Stomach (tissue), 9 donors: ENCODE data around the gene VSTM2B. TPM values are rescaled to one million over a fixed set of nuclear protein-coding genes. Genes with fewer than 3 reads are reported as not detected.
A peak's percentile ranks its signal among the peaks of the same experiment; 100 is the strongest.
"Not testable (repeated sequence)": the region's sequence is repeated elsewhere in the genome, so short reads cannot be mapped to it uniquely, and the experiment has no call there.

Experiments
- DNase-seq, 2 donors: peaks; one replicate each; pipeline versions ENCODE4 v3.0.0 to v3.0.0-alpha.2; 2013 to 2019
- H3K27ac ChIP-seq, 5 donors: fragments of 200-600 bp in 4 of 5; sonication (generic) in 4 of 5; one replicate each; pipeline ENCODE4 v1.5.1; 2013 to 2019; ENCODE audit warnings: mild to moderate bottlenecking in 1 of 5, moderate library complexity in 1 of 5
- H3K27me3 ChIP-seq, 3 donors: fragments of 200-600 bp; sonication (generic); one replicate each; pipeline ENCODE4 v1.5.1; 2017 to 2019; ENCODE audit warnings: mixed run types in 1 of 3
- H3K36me3 ChIP-seq, 4 donors: fragments of 200-600 bp; sonication (generic); 1 replicate in 3 of 4; 2 replicates in 1 of 4; pipeline ENCODE4 v1.5.1; 2016 to 2019
- H3K4me1 ChIP-seq, 4 donors: fragments of 200-600 bp; sonication (generic); one replicate each; pipeline ENCODE4 v1.5.1; 2016 to 2019
- H3K4me3 ChIP-seq, 4 donors: fragments of 200-600 bp; sonication (generic) in 3 of 4; one replicate each; pipeline ENCODE4 v1.5.1; 2016 to 2019; ENCODE audit warnings: mild to moderate bottlenecking in 1 of 4
- H3K9me3 ChIP-seq, 4 donors: fragments of 200-600 bp; sonication (generic); one replicate each; pipeline ENCODE4 v1.5.1; 2016 to 2019
- CTCF ChIP-seq, 7 experiments: fragments of 450-650 bp in 4 of 7; fragments of 200-600 bp in 3 of 7; sonication (generic) in 3 of 7; IDR thresholded peaks; one replicate each; pipeline ENCODE4 v1.5.1; 2016 to 2019; ENCODE audit warnings: antibody characterized with exemption in 7 of 7, control low read depth in 2 of 7, mild to moderate bottlenecking in 1 of 7
- EP300 ChIP-seq: sonication (generic); formaldehyde crosslinking; IDR thresholded peaks from one replicate; pipeline ENCODE4 v1.6.1; 2017; ENCODE audit warnings: antibody characterized with exemption
- POLR2A ChIP-seq, 4 donors: fragments of 450-650 bp; IDR thresholded peaks; one replicate each; pipeline ENCODE4 v1.6.1; 2016; ENCODE audit warnings: antibody characterized with exemption in 4 of 4, control low read depth in 2 of 4, mild to moderate bottlenecking in 1 of 4, moderate library complexity in 1 of 4
- POLR2AphosphoS5 ChIP-seq, 3 donors: sonication (generic); formaldehyde crosslinking; IDR thresholded peaks; one replicate each; pipeline ENCODE4 v1.6.1; 2016; ENCODE audit warnings: antibody characterized with exemption in 3 of 3
- WGBS, 5 donors: extraction: QIAGEN DNeasy Blood & Tissue Kit in 3 of 5; methylation state at CpG; one replicate each; pipeline versions ENCODE4 v1.1.5 to v1.1.7; 2013 to 2018; 5-methylcytosine and 5-hydroxymethylcytosine counted together
- intact Hi-C: fragments of 100-400 bp; cut with DNase I; formaldehyde crosslinking; loops from one replicate; pipeline ENCODE4 v1.15.1; 2023; ENCODE audit warnings: low total_unique reads
- polyA plus RNA-seq, 3 donors: library from polyadenylated mRNA; stranded (reverse); fragments of 200-250 nt; gene quantifications; one replicate each; pipeline ENCODE4 v1.2.3, GENCODE V29; 2013
- total RNA-seq, 5 donors: library from RNA; depleted of rRNA; stranded (reverse); fragments of >200 nt; gene quantifications; one replicate each; pipeline versions ENCODE4 v1.1.0 to v1.2.3, GENCODE V29; 2014 to 2016
- donor health status: healthy with polysubstance abuse.
- donor health status: Bipolar disorder and iron deficiency.
- donor health status: healthy.

The VSTM2B gene
- total and polyA plus RNA-seq, 8 donors: not detected

- Histone ChIP-seq H3K27ac (no peak overlapping the region), H3K4me1 (no peaks in the 10 kb centered on the region), H3K27me3 (peaks cover 0 to 39% (median 0%) of the 10 kb centered on the region in 3 donors), H3K36me3 (no peaks in the 10 kb centered on the region), H3K9me3 (peaks cover 0 to 44% (median 30%) of the 10 kb centered on the region in 4 donors), H3K4me3 (no peak overlapping the region)
- TF ChIP-seq EP300 (no peak), CTCF (IDR thresholded peaks at IDR 0.05) (no peak), POLR2AphosphoS5 (IDR thresholded peaks at IDR 0.05) (no peak)
- peak in 1 of 2 donors; percentile 18 for DNase-seq
- intact Hi-C loops: no loop called here
- 71 to 93% (median 77%) methylated on average over 3 to 6 of the region's 6 CpGs for WGBS, 5 donors
These were observed 26.9 kb downstream of the VSTM2B start for GRCh38 chr19:29552454-29553280.

GRCh38 chr19:29554149-29554548, 28.4 kb downstream of the VSTM2B start:
- Histone ChIP-seq H3K9me3 (peaks cover 3 to 47% (median 36%) of the 10 kb centered on the region in 4 donors), H3K4me1 (no peaks in the 10 kb centered on the region), H3K4me3 (no peak overlapping the region), H3K36me3 (no peaks in the 10 kb centered on the region), H3K27me3 (peaks cover 0 to 33% (median 0%) of the 10 kb centered on the region in 3 donors), H3K27ac (no peak overlapping the region)
- TF ChIP-seq EP300: no peak
- TF ChIP-seq POLR2AphosphoS5 (IDR thresholded peaks at IDR 0.05): no peak
- no peak for TF ChIP-seq CTCF (IDR thresholded peaks at IDR 0.05)
- no peak for TF ChIP-seq POLR2A (IDR thresholded peaks at IDR 0.05)
- DNase-seq: no peak
- intact Hi-C loops: no loop called here
- 86 to 95% (median 94%) methylated on average over 1 of the region's 1 CpG for WGBS, 5 donors

- H3K27ac ChIP-seq, H3K36me3 ChIP-seq, H3K4me1 ChIP-seq, intact Hi-C loops, H3K4me3 ChIP-seq, DNase-seq: not testable (repeated sequence)
- peaks cover 3 to 49% (median 39%) of the 10 kb centered on the region in 4 donors for H3K9me3 ChIP-seq
- peaks cover 0 to 25% (median 0%) of the 10 kb centered on the region in 3 donors for H3K27me3 ChIP-seq
- WGBS, 5 donors: 75 to 94% (median 90%) methylated on average over 2 of the region's 2 CpGs
These were observed 33.3 kb downstream of the VSTM2B start for GRCh38 chr19:29559110-29559509.

GRCh38 chr19:29559743-29560142, 33.9 kb downstream of the VSTM2B start:
- Histone ChIP-seq H3K9me3 (peaks cover 3 to 43% (median 33%) of the 10 kb centered on the region in 4 donors), H3K36me3 (no peaks in the 10 kb centered on the region), H3K27ac (no peak overlapping the region), H3K4me3 (no peak overlapping the region), H3K27me3 (peaks cover 0 to 30% (median 0%) of the 10 kb centered on the region in 3 donors), H3K4me1 (no peaks in the 10 kb centered on the region)
- TF ChIP-seq CTCF (IDR thresholded peaks at IDR 0.05) (no peak), POLR2AphosphoS5 (IDR thresholded peaks at IDR 0.05) (no peak), POLR2A (IDR thresholded peaks at IDR 0.05) (no peak), EP300 (no peak)
- intact Hi-C loops: no loop called here
- 80 to 85% (median 83%) methylated on average over 4 of the region's 4 CpGs for WGBS, 5 donors
- DNase-seq: no peak
